Progenitor cell of endocrine pancreas (in vitro differentiated cells): Measurements from ENCODE around the gene PAPOLB. TPM values are rescaled to one million over a fixed set of nuclear protein-coding genes. Genes with fewer than 3 reads are reported as not detected.

Experiments used
- DNase-seq: peaks from one replicate; pipeline ENCODE4 v3.0.0; 2021; ENCODE audit warnings: low spot score; ENCODE audit not compliant: unreplicated experiment
- H3K27ac Mint-ChIP-seq: 2 replicates; pipeline ENCODE4 v1.8.0; 2021; ENCODE audit warnings: mild to moderate bottlenecking, moderate library complexity, mixed read lengths
- H3K27me3 Mint-ChIP-seq: 2 replicates; pipeline ENCODE4 v1.8.0; 2021; ENCODE audit warnings: mixed read lengths
- H3K36me3 Mint-ChIP-seq: 2 replicates; pipeline ENCODE4 v1.8.0; 2022; ENCODE audit warnings: mixed read lengths; ENCODE audit not compliant: insufficient read depth
- H3K4me1 Mint-ChIP-seq: 2 replicates; pipeline ENCODE4 v1.8.0; 2021; ENCODE audit warnings: low read depth, mixed read lengths
- H3K4me3 Mint-ChIP-seq: 2 replicates; pipeline ENCODE4 v1.8.0; 2021; ENCODE audit warnings: low read depth, mild to moderate bottlenecking, moderate library complexity, mixed read lengths
- H3K9me3 Mint-ChIP-seq: 2 replicates; pipeline ENCODE4 v1.8.0; 2021; ENCODE audit warnings: low read depth, mixed read lengths
- CTCF ChIP-seq: fragments of 200-600 bp; sonication (generic); IDR thresholded peaks from one replicate; pipeline ENCODE4 v1.5.0; 2021; ENCODE audit warnings: antibody characterized with exemption, mild to moderate bottlenecking; ENCODE audit not compliant: unreplicated experiment
- total RNA-seq: library from RNA; stranded (reverse); gene quantifications from 2 replicates; pipeline ENCODE4 v1.2.1, GENCODE V29; 2021

The PAPOLB gene
- total RNA-seq, 1 donor from 2014 or later = 0.10 TPM

- H3K4me1 Mint-ChIP-seq = peaks cover 13% of the 10 kb centered on the region
- peak overlapping the region; percentile 91 for H3K27ac Mint-ChIP-seq
- H3K9me3 Mint-ChIP-seq = no peaks in the 10 kb centered on the region
- H3K27me3 Mint-ChIP-seq = peaks cover 17% of the 10 kb centered on the region
- H3K36me3 Mint-ChIP-seq = no peaks in the 10 kb centered on the region
- DNase-seq = no peak
- peak overlapping the region; percentile 75 for H3K4me3 Mint-ChIP-seq
- no peak for TF ChIP-seq CTCF
Observed at GRCh38 chr7:4883033-4883371, 21.2 kb upstream of the PAPOLB start.

- H3K27ac Mint-ChIP-seq = peak overlapping the region; percentile 91
- peaks cover 13% of the 10 kb centered on the region for H3K4me1 Mint-ChIP-seq
- no peak for TF ChIP-seq CTCF
- H3K36me3 Mint-ChIP-seq = no peaks in the 10 kb centered on the region
- DNase-seq = no peak
- H3K9me3 Mint-ChIP-seq = no peaks in the 10 kb centered on the region
- H3K27me3 Mint-ChIP-seq = peaks cover 17% of the 10 kb centered on the region
- peak overlapping the region; percentile 75 for H3K4me3 Mint-ChIP-seq
Observed at GRCh38 chr7:4882169-4883032, 20.6 kb upstream of the PAPOLB start.

DNA sequence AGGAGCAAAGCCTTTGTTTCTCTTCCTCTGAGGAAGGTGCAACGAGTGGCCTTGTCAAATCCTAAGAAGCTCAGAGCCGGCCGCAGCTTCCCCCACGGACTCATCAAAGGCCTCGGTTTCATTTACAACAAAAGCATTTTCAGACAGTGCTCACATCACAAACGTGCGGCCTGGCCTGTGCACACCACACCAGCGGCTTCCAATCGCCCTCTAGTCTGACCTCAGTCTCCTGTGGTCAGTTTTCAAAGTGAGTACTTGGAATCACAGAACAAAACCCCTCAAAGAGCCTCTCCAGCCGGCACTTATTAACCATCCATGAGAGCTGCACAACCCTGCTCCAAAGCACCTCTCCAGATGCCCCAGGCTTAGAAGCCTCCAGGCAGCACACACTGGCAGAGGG lies 18.4 kb upstream of the PAPOLB start:
- H3K4me3 Mint-ChIP-seq = no peak overlapping the region
- no peaks in the 10 kb centered on the region for H3K9me3 Mint-ChIP-seq
- no peak overlapping the region for H3K27ac Mint-ChIP-seq

GRCh38 chr7:4879396-4880081 lies 17.7 kb upstream of the PAPOLB start:
- Mint-ChIP-seq H3K9me3 (no peaks in the 10 kb centered on the region), H3K4me3 (no peak overlapping the region), H3K27ac (no peak overlapping the region), H3K4me1 (peaks cover 12% of the 10 kb centered on the region), H3K27me3 (peaks cover 17% of the 10 kb centered on the region), H3K36me3 (no peaks in the 10 kb centered on the region)
- no peak for DNase-seq
- TF ChIP-seq CTCF = no peak

More for the DNA sequence above, 18.4 kb upstream of the PAPOLB start:
- no peaks in the 10 kb centered on the region for H3K36me3 Mint-ChIP-seq
- no peak for TF ChIP-seq CTCF
- peaks cover 17% of the 10 kb centered on the region for H3K27me3 Mint-ChIP-seq
- no peak for DNase-seq
- H3K4me1 Mint-ChIP-seq = peaks cover 13% of the 10 kb centered on the region
